MM.1S (cell line): ENCODE results near the gene PLS3.

ENCODE experiments used
- DNase-seq: peaks from one replicate; pipeline ENCODE4 v3.0.0-alpha.2; 2015
- H2AFZ ChIP-seq: fragments of 300-600 bp; sonication (generic); 2 replicates; pipeline ENCODE4 v1.6.0; 2016; ENCODE audit warnings: antibody characterized with exemption, low read length
- H3F3A ChIP-seq: fragments of 300-600 bp; sonication (generic); 2 replicates; pipeline ENCODE4 v1.6.1; 2016; ENCODE audit warnings: mild to moderate bottlenecking, antibody characterized with exemption, low read length, moderate library complexity, mixed read lengths; ENCODE audit not compliant: insufficient read depth
- H3K27ac ChIP-seq: fragments of 300-600 bp; sonication (generic); 2 replicates; pipeline ENCODE4 v1.5.1; 2016; ENCODE audit warnings: mild to moderate bottlenecking, low read length
- H3K27me3 ChIP-seq: fragments of 300-600 bp; sonication (generic); replicated peaks from 2 replicates; pipeline ENCODE4 v1.6.0; 2016; ENCODE audit warnings: low read length; ENCODE audit not compliant: insufficient read depth
- H3K36me3 ChIP-seq: fragments of 300-600 bp; sonication (generic); replicated peaks from 2 replicates; pipeline ENCODE4 v1.6.1; 2016; ENCODE audit warnings: mild to moderate bottlenecking, low read length, mixed read lengths; ENCODE audit not compliant: insufficient read depth
- H3K4me1 ChIP-seq: fragments of 300-600 bp; sonication (generic); 2 replicates; pipeline ENCODE4 v1.6.1; 2016; ENCODE audit warnings: low read length, mixed read lengths
- H3K4me2 ChIP-seq: fragments of 300-600 bp; sonication (generic); 2 replicates; pipeline ENCODE4 v1.6.0; 2016; ENCODE audit warnings: low read depth, low read length
- H3K4me3 ChIP-seq: fragments of 300-600 bp; sonication (generic); 2 replicates; pipeline ENCODE4 v1.5.1; 2016; ENCODE audit warnings: low read length, mixed read lengths
- H3K79me2 ChIP-seq: fragments of 300-600 bp; sonication (generic); 2 replicates; pipeline ENCODE4 v1.6.1; 2016; ENCODE audit warnings: mixed run types, low read length, mixed read lengths
- H3K9ac ChIP-seq: fragments of 300-600 bp; sonication (generic); 2 replicates; pipeline ENCODE4 v1.6.1; 2016; ENCODE audit warnings: low read length, mixed read lengths
- H3K9me2 ChIP-seq: fragments of 300-600 bp; sonication (generic); replicated peaks from 2 replicates; pipeline ENCODE4 v1.6.1; 2016; ENCODE audit warnings: mild to moderate bottlenecking, low read length, mixed read lengths; ENCODE audit not compliant: insufficient read depth
- H3K9me3 ChIP-seq: fragments of 300-600 bp; sonication (generic); replicated peaks from 2 replicates; pipeline ENCODE4 v1.6.1; 2016; ENCODE audit warnings: mild to moderate bottlenecking, low read length, mixed read lengths; ENCODE audit not compliant: insufficient read depth
- H4K20me1 ChIP-seq: fragments of 300-600 bp; sonication (generic); 2 replicates; pipeline ENCODE4 v1.6.1; 2016; ENCODE audit warnings: mild to moderate bottlenecking, low read length, moderate library complexity, mixed read lengths; ENCODE audit not compliant: insufficient read depth
- CTCF ChIP-seq: fragments of 300-600 bp; sonication (generic); IDR thresholded peaks from 2 replicates; pipeline ENCODE4 v1.5.1; 2016; ENCODE audit warnings: antibody characterized with exemption, low read length, mixed read lengths
- EZH2 ChIP-seq: fragments of 300-600 bp; sonication (generic); optimal IDR thresholded peaks from 2 replicates; pipeline ENCODE3; 2017; ENCODE audit warnings: low read depth, mild to moderate bottlenecking, antibody characterized with exemption, low read length, mixed read lengths
- EZH2phosphoT487 ChIP-seq: fragments of 300-600 bp; sonication (generic); IDR thresholded peaks from 2 replicates; pipeline ENCODE4 v1.6.1; 2018; ENCODE audit warnings: antibody characterized with exemption, low read length

PLS3 gene

GRCh38 chrX:115563633-115564162 lies 2.7 kb downstream of the PLS3 start:
- no peak for DNase-seq
- TF ChIP-seq EZH2 (no peak), EZH2phosphoT487 (no peak), CTCF (no peak)
- Histone ChIP-seq H3K9me3 (no peaks in the 10 kb centered on the region), H3K27me3 (no peaks in the 10 kb centered on the region), H3K4me1 (no peaks in the 10 kb centered on the region), H3K4me2 (no peak overlapping the region), H2AFZ (no peak overlapping the region), H3K9me2 (no peaks in the 10 kb centered on the region), H4K20me1 (no peaks in the 10 kb centered on the region), H3K79me2 (no peaks in the 10 kb centered on the region), H3F3A (no peaks in the 10 kb centered on the region), H3K27ac (no peak overlapping the region), H3K4me3 (no peak overlapping the region), H3K9ac (no peak overlapping the region), H3K36me3 (no peaks in the 10 kb centered on the region)

DNA sequence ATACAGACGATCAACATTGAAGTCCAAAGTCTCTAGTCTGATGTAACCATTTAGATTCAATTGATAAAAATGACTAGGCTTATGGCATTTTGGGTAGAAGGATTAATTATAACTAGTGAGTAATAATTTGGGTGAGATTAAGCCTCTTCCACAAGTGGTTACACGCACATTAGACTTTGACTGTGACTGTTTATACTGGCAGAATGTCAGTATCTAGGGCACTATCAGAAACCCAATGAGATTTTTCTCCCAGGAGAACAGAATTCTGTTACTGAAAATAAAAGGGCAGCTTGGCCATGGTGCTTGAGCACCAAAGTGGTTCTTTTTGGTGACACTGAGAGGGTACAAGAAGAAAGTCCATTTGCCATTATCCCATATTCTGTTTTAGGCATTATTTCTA lies 3.3 kb downstream of the PLS3 start:
- H3K27me3 ChIP-seq: no peaks in the 10 kb centered on the region
- H3K9me3 ChIP-seq: no peaks in the 10 kb centered on the region
- H3K4me3 ChIP-seq: no peak overlapping the region
- no peak for TF ChIP-seq EZH2phosphoT487
- TF ChIP-seq CTCF: no peak
- no peak for TF ChIP-seq EZH2
- H3K79me2 ChIP-seq: no peaks in the 10 kb centered on the region
- H2AFZ ChIP-seq: no peak overlapping the region
- no peak overlapping the region for H3K4me2 ChIP-seq
- no peaks in the 10 kb centered on the region for H3K9me2 ChIP-seq
- no peak overlapping the region for H3K9ac ChIP-seq
- H3K27ac ChIP-seq: no peak overlapping the region
- H3K36me3 ChIP-seq: no peaks in the 10 kb centered on the region
- no peak for DNase-seq
- H3F3A ChIP-seq: no peaks in the 10 kb centered on the region
- no peaks in the 10 kb centered on the region for H3K4me1 ChIP-seq
- H4K20me1 ChIP-seq: no peaks in the 10 kb centered on the region

DNA sequence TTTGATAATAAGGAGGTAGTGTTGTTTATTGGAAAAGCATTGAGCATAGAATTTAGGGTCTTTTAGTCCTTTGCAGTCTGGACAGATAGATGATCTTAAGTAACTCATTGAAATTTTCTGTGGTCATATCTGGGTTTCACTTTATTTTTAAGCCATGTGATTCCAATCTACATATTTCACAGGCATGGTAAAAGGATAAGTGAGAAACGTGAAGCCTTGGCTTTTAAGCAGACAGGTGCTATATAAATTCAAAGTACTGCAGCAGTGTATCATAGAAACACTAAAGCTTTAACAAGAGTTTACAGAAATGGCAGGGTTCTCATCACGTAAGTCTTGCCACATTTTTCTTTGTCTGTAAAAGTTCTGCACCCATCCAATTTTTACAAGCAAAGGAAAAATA lies 4.9 kb downstream of the PLS3 start:
- H2AFZ ChIP-seq: no peak overlapping the region
- TF ChIP-seq EZH2phosphoT487 (no peak), EZH2 (no peak), CTCF (no peak)
- H3K79me2 ChIP-seq: no peaks in the 10 kb centered on the region
- H3K27me3 ChIP-seq: no peaks in the 10 kb centered on the region
- no peaks in the 10 kb centered on the region for H4K20me1 ChIP-seq
- no peak overlapping the region for H3K4me2 ChIP-seq
- no peaks in the 10 kb centered on the region for H3F3A ChIP-seq
- H3K9ac ChIP-seq: no peak overlapping the region
- H3K36me3 ChIP-seq: no peaks in the 10 kb centered on the region
- H3K4me1 ChIP-seq: no peaks in the 10 kb centered on the region
- H3K9me3 ChIP-seq: no peaks in the 10 kb centered on the region
- DNase-seq: no peak
- H3K27ac ChIP-seq: no peak overlapping the region
- H3K9me2 ChIP-seq: no peaks in the 10 kb centered on the region
- no peak overlapping the region for H3K4me3 ChIP-seq
